Stimulated activated naive CD8-positive, alpha-beta T cell treated with anti-CD3 and anti-CD28 coated beads, Interleukin-15, Interleukin-2, amounts not matched to agents 100 ng/mL and 50 ng/mL, for 24 hours (primary cell): Measurements from ENCODE around the gene IL3.

Source experiments
- H3K27ac Mint-ChIP-seq: one replicate; pipeline ENCODE4 v1.8.0; 2021; ENCODE audit warnings: mild to moderate bottlenecking, mixed read lengths
- H3K27me3 Mint-ChIP-seq: one replicate; pipeline ENCODE4 v1.8.0; 2021; ENCODE audit warnings: mixed read lengths
- H3K36me3 Mint-ChIP-seq: one replicate; pipeline ENCODE4 v1.8.0; 2021; ENCODE audit warnings: low read depth, mixed read lengths
- H3K4me1 Mint-ChIP-seq: one replicate; pipeline ENCODE4 v1.8.0; 2021; ENCODE audit warnings: low read depth, mixed read lengths
- H3K4me3 Mint-ChIP-seq: one replicate; pipeline ENCODE4 v1.8.0; 2021; ENCODE audit warnings: mild to moderate bottlenecking, mixed read lengths
- H3K9me3 Mint-ChIP-seq: one replicate; pipeline ENCODE4 v1.8.0; 2021; ENCODE audit warnings: mixed read lengths

IL3 gene

GRCh38 chr5:132070460-132071337 is 10.2 kb downstream of the IL3 start:
- Mint-ChIP-seq H3K4me3 (peak overlapping the region; percentile 35), H3K9me3 (no peaks in the 10 kb centered on the region), H3K4me1 (peaks cover 66% of the 10 kb centered on the region), H3K36me3 (peaks cover 21% of the 10 kb centered on the region), H3K27me3 (no peaks in the 10 kb centered on the region), H3K27ac (peak overlapping the region; percentile 93)

- H3K27me3 Mint-ChIP-seq = no peaks in the 10 kb centered on the region
- H3K4me1 Mint-ChIP-seq = peaks cover 67% of the 10 kb centered on the region
- peak overlapping the region; percentile 35 for H3K4me3 Mint-ChIP-seq
- H3K9me3 Mint-ChIP-seq = no peaks in the 10 kb centered on the region
- H3K27ac Mint-ChIP-seq = peak overlapping the region; percentile 93
- H3K36me3 Mint-ChIP-seq = peaks cover 26% of the 10 kb centered on the region
Measured at GRCh38 chr5:132071338-132071707, 10.9 kb downstream of the IL3 start.

GRCh38 chr5:132072070-132072469 is 11.6 kb downstream of the IL3 start:
- peaks cover 26% of the 10 kb centered on the region for H3K36me3 Mint-ChIP-seq
- H3K4me3 Mint-ChIP-seq = no peak overlapping the region
- peaks cover 74% of the 10 kb centered on the region for H3K4me1 Mint-ChIP-seq
- no peaks in the 10 kb centered on the region for H3K27me3 Mint-ChIP-seq
- peak overlapping the region; percentile 93 for H3K27ac Mint-ChIP-seq
- no peaks in the 10 kb centered on the region for H3K9me3 Mint-ChIP-seq

GRCh38 chr5:132072528-132072927 is 12.1 kb downstream of the IL3 start:
- Mint-ChIP-seq H3K36me3 (peaks cover 26% of the 10 kb centered on the region), H3K4me1 (peaks cover 79% of the 10 kb centered on the region), H3K9me3 (no peaks in the 10 kb centered on the region), H3K27me3 (no peaks in the 10 kb centered on the region), H3K4me3 (no peak overlapping the region), H3K27ac (peak overlapping the region; percentile 83)

- H3K4me1 Mint-ChIP-seq = peaks cover 85% of the 10 kb centered on the region
- peaks cover 26% of the 10 kb centered on the region for H3K36me3 Mint-ChIP-seq
- H3K27ac Mint-ChIP-seq = peak within 1 kb of the TSS; percentile 83
- no peaks in the 10 kb centered on the region for H3K27me3 Mint-ChIP-seq
- peak within 1 kb of the TSS; percentile 82 for H3K4me3 Mint-ChIP-seq
- no peaks in the 10 kb centered on the region for H3K9me3 Mint-ChIP-seq
Measured at GRCh38 chr5:132073231-132074013, 13.0 kb downstream of the IL3 start, which contains the start of gene CSF2. CSF2 (plus strand) TSS chr5:132073789; CDS start chr5:132073824, 35 bp downstream.

GRCh38 chr5:132074091-132074771 is 13.8 kb downstream of the IL3 start:
- no peaks in the 10 kb centered on the region for H3K27me3 Mint-ChIP-seq
- H3K9me3 Mint-ChIP-seq = no peaks in the 10 kb centered on the region
- H3K36me3 Mint-ChIP-seq = peaks cover 26% of the 10 kb centered on the region
- peak overlapping the region; percentile 82 for H3K4me3 Mint-ChIP-seq
- peak overlapping the region; percentile 83 for H3K27ac Mint-ChIP-seq
- H3K4me1 Mint-ChIP-seq = peaks cover 85% of the 10 kb centered on the region

- Mint-ChIP-seq H3K4me1 (peaks cover 85% of the 10 kb centered on the region), H3K4me3 (peak overlapping the region; percentile 82)
Measured at GRCh38 chr5:132074772-132075718, 14.6 kb downstream of the IL3 start.

GRCh38 chr5:132075719-132076077 is 15.2 kb downstream of the IL3 start:
- no peaks in the 10 kb centered on the region for H3K27me3 Mint-ChIP-seq
- peak overlapping the region; percentile 82 for H3K4me3 Mint-ChIP-seq
- H3K9me3 Mint-ChIP-seq = no peaks in the 10 kb centered on the region
- H3K4me1 Mint-ChIP-seq = peaks cover 83% of the 10 kb centered on the region
- H3K36me3 Mint-ChIP-seq = peaks cover 26% of the 10 kb centered on the region
- peak overlapping the region; percentile 83 for H3K27ac Mint-ChIP-seq

More at GRCh38 chr5:132074772-132075718, 14.6 kb downstream of the IL3 start:
- Mint-ChIP-seq H3K27me3 (no peaks in the 10 kb centered on the region), H3K36me3 (peaks cover 26% of the 10 kb centered on the region), H3K9me3 (no peaks in the 10 kb centered on the region), H3K27ac (peak overlapping the region; percentile 83)

GRCh38 chr5:132076202-132076830 is 15.9 kb downstream of the IL3 start:
- H3K27ac Mint-ChIP-seq = peak overlapping the region; percentile 81
- peak overlapping the region; percentile 82 for H3K4me3 Mint-ChIP-seq
- peaks cover 26% of the 10 kb centered on the region for H3K36me3 Mint-ChIP-seq
- H3K9me3 Mint-ChIP-seq = no peaks in the 10 kb centered on the region
- H3K27me3 Mint-ChIP-seq = no peaks in the 10 kb centered on the region
- H3K4me1 Mint-ChIP-seq = peaks cover 77% of the 10 kb centered on the region

- peak overlapping the region; percentile 69 for H3K27ac Mint-ChIP-seq
- peaks cover 77% of the 10 kb centered on the region for H3K4me1 Mint-ChIP-seq
- no peaks in the 10 kb centered on the region for H3K9me3 Mint-ChIP-seq
- no peaks in the 10 kb centered on the region for H3K27me3 Mint-ChIP-seq
- H3K36me3 Mint-ChIP-seq = peaks cover 26% of the 10 kb centered on the region
- peak overlapping the region; percentile 82 for H3K4me3 Mint-ChIP-seq
Measured at GRCh38 chr5:132076983-132077382, 16.5 kb downstream of the IL3 start.

GRCh38 chr5:132079081-132079480 is 18.6 kb downstream of the IL3 start:
- H3K9me3 Mint-ChIP-seq = no peaks in the 10 kb centered on the region
- no peaks in the 10 kb centered on the region for H3K27me3 Mint-ChIP-seq
- H3K27ac Mint-ChIP-seq = peak overlapping the region; percentile 80
- peaks cover 21% of the 10 kb centered on the region for H3K36me3 Mint-ChIP-seq
- no peak overlapping the region for H3K4me3 Mint-ChIP-seq
- H3K4me1 Mint-ChIP-seq = peaks cover 77% of the 10 kb centered on the region

GRCh38 chr5:132079619-132080018 is 19.2 kb downstream of the IL3 start:
- Mint-ChIP-seq H3K4me1 (peaks cover 77% of the 10 kb centered on the region), H3K27me3 (no peaks in the 10 kb centered on the region), H3K4me3 (no peak overlapping the region), H3K27ac (peak overlapping the region; percentile 80), H3K9me3 (no peaks in the 10 kb centered on the region), H3K36me3 (peaks cover 16% of the 10 kb centered on the region)

- peaks cover 6% of the 10 kb centered on the region for H3K36me3 Mint-ChIP-seq
- H3K4me1 Mint-ChIP-seq = peaks cover 79% of the 10 kb centered on the region
- H3K27ac Mint-ChIP-seq = peak overlapping the region; percentile 80
- H3K4me3 Mint-ChIP-seq = no peak overlapping the region
- no peaks in the 10 kb centered on the region for H3K27me3 Mint-ChIP-seq
- no peaks in the 10 kb centered on the region for H3K9me3 Mint-ChIP-seq
Measured at GRCh38 chr5:132080595-132080994, 20.1 kb downstream of the IL3 start.
